HEK293 (cell line): Measurements from ENCODE around the gene ZBED1.
"Not testable (repeated sequence)": the region's sequence is repeated elsewhere in the genome, so short reads cannot be mapped to it uniquely, and the experiment has no call there.

Experiments used
- CTCF ChIA-PET: fragments of 350-600 bp; formaldehyde crosslinking; extraction: SDS; loops from one replicate; lab custom pipeline; 2021; ENCODE audit warnings: antibody characterized with exemption; lab: Yijun Ruan, JAX
- POLR2A ChIA-PET: fragments of 300-600 bp; formaldehyde crosslinking; extraction: SDS; loops from one replicate; lab custom pipeline; 2020; ENCODE audit warnings: antibody characterized with exemption, inconsistent platforms; lab: Yijun Ruan, JAX
- H3K27ac ChIP-seq: fragments of 200-500 bp; sonication (Bioruptor generic); 2 replicates; pipeline ENCODE4 v1.5.1; 2014; ENCODE audit warnings: low read depth, low read length, control low read depth, inconsistent platforms; ENCODE audit errors: extremely low read depth
- H3K36me3 ChIP-seq, 2 experiments: fragments of 200-500 bp in 1 of 2; sonication (Bioruptor generic) in 1 of 2; 1 replicate in 1 of 2; 2 replicates in 1 of 2; pipeline ENCODE4 v1.5.1; 2014 to 2017; ENCODE audit warnings: inconsistent platforms in 2 of 2, low read length in 2 of 2; ENCODE audit not compliant: control insufficient read depth in 2 of 2, insufficient read depth in 1 of 2
- H3K4me1 ChIP-seq: fragments of 200-500 bp; sonication (Bioruptor generic); 2 replicates; pipeline ENCODE4 v1.5.1; 2014; ENCODE audit warnings: mild to moderate bottlenecking, low read length, inconsistent platforms; ENCODE audit not compliant: control insufficient read depth, insufficient read depth
- H3K4me3 ChIP-seq: 2 replicates; pipeline ENCODE4 v1.5.1; 2011; ENCODE audit warnings: low read depth, mild to moderate bottlenecking, control low read depth, low read length, moderate library complexity
- H3K9me3 ChIP-seq: fragments of 200-500 bp; sonication (Bioruptor generic); 2 replicates; pipeline ENCODE4 v1.5.1; 2014; ENCODE audit warnings: low read depth, low read length, inconsistent platforms; ENCODE audit not compliant: control insufficient read depth, insufficient read depth
- ZNF133 ChIP-seq: fragments of 450-650 bp; formaldehyde crosslinking; IDR thresholded peaks from 2 replicates; pipeline ENCODE4 v1.5.1; 2016; ENCODE audit warnings: missing biosample characterization, missing genetic modification characterization
- ZNF280D ChIP-seq: fragments of 450-650 bp; formaldehyde crosslinking; IDR thresholded peaks from 2 replicates; pipeline ENCODE4 v1.5.1; 2016; ENCODE audit warnings: missing biosample characterization, missing genetic modification characterization
- ZNF292 ChIP-seq: fragments of 450-650 bp; formaldehyde crosslinking; IDR thresholded peaks from 2 replicates; pipeline ENCODE4 v1.5.1; 2016; ENCODE audit warnings: low read depth, missing biosample characterization, missing genetic modification characterization, borderline replicate concordance
- ZNF335 ChIP-seq: fragments of 450-650 bp; formaldehyde crosslinking; conservative IDR thresholded peaks from 2 replicates; pipeline ENCODE4 v1.5.1; 2016; ENCODE audit warnings: missing biosample characterization, missing genetic modification characterization
- ZNF37A ChIP-seq: fragments of 450-650 bp; IDR thresholded peaks from 2 replicates; pipeline ENCODE4 v1.5.1; 2018; ENCODE audit warnings: missing biosample characterization, missing genetic modification characterization
- ZNF558 ChIP-seq: fragments of 450-650 bp; formaldehyde crosslinking; IDR thresholded peaks from 2 replicates; pipeline ENCODE4 v1.5.1; 2016; ENCODE audit warnings: missing biosample characterization, missing genetic modification characterization
- ZNF664 ChIP-seq: fragments of 450-650 bp; formaldehyde crosslinking; IDR thresholded peaks from 2 replicates; pipeline ENCODE4 v1.5.1; 2016; ENCODE audit warnings: missing biosample characterization, missing genetic modification characterization
- ZNF670 ChIP-seq: fragments of 450-650 bp; formaldehyde crosslinking; IDR thresholded peaks from 2 replicates; pipeline ENCODE4 v1.5.1; 2016; ENCODE audit warnings: missing biosample characterization, missing genetic modification characterization, low read depth
- ZNF776 ChIP-seq: fragments of 450-650 bp; formaldehyde crosslinking; IDR thresholded peaks from 2 replicates; pipeline ENCODE4 v1.5.0; 2017; ENCODE audit warnings: missing biosample characterization, missing genetic modification characterization, borderline replicate concordance
- ZSCAN23 ChIP-seq: fragments of 450-650 bp; formaldehyde crosslinking; IDR thresholded peaks from 2 replicates; pipeline ENCODE4 v1.5.1; 2016; ENCODE audit warnings: missing biosample characterization, missing genetic modification characterization
- TF ChIP-seq, protein P1 (sequence below): fragments of 450-650 bp; IDR thresholded peaks from 2 replicates; pipeline ENCODE4 v1.5.1; 2018; ENCODE audit warnings: missing biosample characterization, missing genetic modification characterization
- TF ChIP-seq, protein P2 (sequence below): fragments of 450-650 bp; formaldehyde crosslinking; IDR thresholded peaks from 2 replicates; pipeline ENCODE4 v1.5.1; 2016; ENCODE audit warnings: missing biosample characterization, missing genetic modification characterization
- TF ChIP-seq, protein P3 (sequence below): fragments of 450-650 bp; formaldehyde crosslinking; IDR thresholded peaks from 2 replicates; pipeline ENCODE4 v1.5.1; 2017; ENCODE audit warnings: missing biosample characterization, missing genetic modification characterization

Gene ZBED1

DNA sequence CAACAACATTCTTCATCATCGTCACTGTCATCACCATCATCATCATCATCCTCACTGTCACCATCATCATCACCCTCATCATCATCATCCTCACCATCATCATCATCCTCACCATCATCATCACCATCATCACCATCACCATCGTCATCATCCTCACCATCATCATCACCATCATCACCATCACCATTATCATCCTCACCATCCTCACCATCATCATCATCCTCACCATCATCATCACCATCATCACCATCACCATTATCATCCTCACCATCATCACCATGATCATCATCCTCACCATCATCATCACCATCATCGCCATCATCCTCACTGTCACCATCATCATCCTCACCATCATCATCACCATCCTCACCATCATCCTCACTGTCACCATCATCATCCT, 18.9 kb upstream of the ZBED1 start:
- CTCF ChIA-PET, H3K36me3 ChIP-seq: not testable (repeated sequence)
- TF ChIP-seq, protein P1, sequence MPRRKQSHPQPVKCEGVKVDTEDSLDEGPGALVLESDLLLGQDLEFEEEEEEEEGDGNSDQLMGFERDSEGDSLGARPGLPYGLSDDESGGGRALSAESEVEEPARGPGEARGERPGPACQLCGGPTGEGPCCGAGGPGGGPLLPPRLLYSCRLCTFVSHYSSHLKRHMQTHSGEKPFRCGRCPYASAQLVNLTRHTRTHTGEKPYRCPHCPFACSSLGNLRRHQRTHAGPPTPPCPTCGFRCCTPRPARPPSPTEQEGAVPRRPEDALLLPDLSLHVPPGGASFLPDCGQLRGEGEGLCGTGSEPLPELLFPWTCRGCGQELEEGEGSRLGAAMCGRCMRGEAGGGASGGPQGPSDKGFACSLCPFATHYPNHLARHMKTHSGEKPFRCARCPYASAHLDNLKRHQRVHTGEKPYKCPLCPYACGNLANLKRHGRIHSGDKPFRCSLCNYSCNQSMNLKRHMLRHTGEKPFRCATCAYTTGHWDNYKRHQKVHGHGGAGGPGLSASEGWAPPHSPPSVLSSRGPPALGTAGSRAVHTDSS (tag by site-specific recombination), result peak; percentile 99
- TF ChIP-seq, all 188 proteins: peak for 1; not testable (repeated sequence) for 187
- H3K27ac ChIP-seq, H3K4me1 ChIP-seq, POLR2A ChIA-PET, H3K9me3 ChIP-seq, H3K4me3 ChIP-seq: not testable (repeated sequence)

DNA sequence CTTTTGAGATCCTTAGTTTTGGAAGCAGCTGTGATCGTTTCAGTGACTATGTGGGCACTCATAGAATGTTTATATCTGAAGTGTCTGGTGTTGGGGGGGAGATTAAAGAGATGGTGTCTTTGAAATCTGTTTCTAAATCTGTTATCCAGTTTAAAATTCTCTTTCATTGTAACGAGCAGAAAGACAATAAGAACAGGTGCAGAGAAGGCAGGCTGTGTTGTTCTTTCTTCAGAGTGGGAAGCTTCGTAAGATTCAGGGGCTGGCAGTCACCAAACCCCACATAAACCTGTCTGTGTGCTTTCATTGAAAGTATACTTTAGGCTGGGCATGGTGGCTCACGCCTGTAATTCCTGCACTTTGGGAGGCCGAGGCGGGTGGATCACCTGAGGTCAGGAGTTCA, 16.3 kb upstream of the ZBED1 start:
- CTCF ChIA-PET, result no interaction called here
- no peaks in the 10 kb centered on the region for H3K4me1 ChIP-seq

GRCh38 chrX:2516623-2517022, 15.8 kb upstream of the ZBED1 start:
- H3K36me3 ChIP-seq, result no peaks in the 10 kb centered on the region
- no peak for TF ChIP-seq ZNF292 (tag by site-specific recombination)
- TF ChIP-seq ZNF664 (tag by site-specific recombination), result no peak
- TF ChIP-seq ZSCAN23, result no peak
- no peak for TF ChIP-seq ZNF558 (tag by site-specific recombination)
- TF ChIP-seq, protein P2, sequence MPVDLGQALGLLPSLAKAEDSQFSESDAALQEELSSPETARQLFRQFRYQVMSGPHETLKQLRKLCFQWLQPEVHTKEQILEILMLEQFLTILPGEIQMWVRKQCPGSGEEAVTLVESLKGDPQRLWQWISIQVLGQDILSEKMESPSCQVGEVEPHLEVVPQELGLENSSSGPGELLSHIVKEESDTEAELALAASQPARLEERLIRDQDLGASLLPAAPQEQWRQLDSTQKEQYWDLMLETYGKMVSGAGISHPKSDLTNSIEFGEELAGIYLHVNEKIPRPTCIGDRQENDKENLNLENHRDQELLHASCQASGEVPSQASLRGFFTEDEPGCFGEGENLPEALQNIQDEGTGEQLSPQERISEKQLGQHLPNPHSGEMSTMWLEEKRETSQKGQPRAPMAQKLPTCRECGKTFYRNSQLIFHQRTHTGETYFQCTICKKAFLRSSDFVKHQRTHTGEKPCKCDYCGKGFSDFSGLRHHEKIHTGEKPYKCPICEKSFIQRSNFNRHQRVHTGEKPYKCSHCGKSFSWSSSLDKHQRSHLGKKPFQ (tag by site-specific recombination), result no peak
- no peak for TF ChIP-seq ZNF133 (tag by site-specific recombination)
- TF ChIP-seq, all 188 proteins: peak for 0
- H3K9me3 ChIP-seq, result no peaks in the 10 kb centered on the region
- H3K27ac ChIP-seq, result no peak overlapping the region
- CTCF ChIA-PET, result no interaction called here
- POLR2A ChIA-PET, result no interaction called here
- H3K4me1 ChIP-seq, result no peaks in the 10 kb centered on the region
- H3K4me3 ChIP-seq, result no peak overlapping the region

More for the DNA sequence above, 16.3 kb upstream of the ZBED1 start:
- TF ChIP-seq ZNF280D (tag by site-specific recombination), result no peak
- TF ChIP-seq, protein P3, sequence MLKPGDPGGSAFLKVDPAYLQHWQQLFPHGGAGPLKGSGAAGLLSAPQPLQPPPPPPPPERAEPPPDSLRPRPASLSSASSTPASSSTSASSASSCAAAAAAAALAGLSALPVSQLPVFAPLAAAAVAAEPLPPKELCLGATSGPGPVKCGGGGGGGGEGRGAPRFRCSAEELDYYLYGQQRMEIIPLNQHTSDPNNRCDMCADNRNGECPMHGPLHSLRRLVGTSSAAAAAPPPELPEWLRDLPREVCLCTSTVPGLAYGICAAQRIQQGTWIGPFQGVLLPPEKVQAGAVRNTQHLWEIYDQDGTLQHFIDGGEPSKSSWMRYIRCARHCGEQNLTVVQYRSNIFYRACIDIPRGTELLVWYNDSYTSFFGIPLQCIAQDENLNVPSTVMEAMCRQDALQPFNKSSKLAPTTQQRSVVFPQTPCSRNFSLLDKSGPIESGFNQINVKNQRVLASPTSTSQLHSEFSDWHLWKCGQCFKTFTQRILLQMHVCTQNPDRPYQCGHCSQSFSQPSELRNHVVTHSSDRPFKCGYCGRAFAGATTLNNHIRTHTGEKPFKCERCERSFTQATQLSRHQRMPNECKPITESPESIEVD (tag by site-specific recombination), result no peak
- H3K27ac ChIP-seq, result no peak overlapping the region
- H3K36me3 ChIP-seq, result no peaks in the 10 kb centered on the region
- POLR2A ChIA-PET, result no interaction called here
- no peak overlapping the region for H3K4me3 ChIP-seq
- no peaks in the 10 kb centered on the region for H3K9me3 ChIP-seq

- ChIA-PET POLR2A (no interaction called here), CTCF (no interaction called here)
- no peaks in the 10 kb centered on the region for H3K4me1 ChIP-seq
- no peaks in the 10 kb centered on the region for H3K9me3 ChIP-seq
- no peak overlapping the region for H3K4me3 ChIP-seq
- TF ChIP-seq ZNF670, result no peak
- no peak for TF ChIP-seq ZNF776 (tag by site-specific recombination)
- TF ChIP-seq ZNF335 (tag by site-specific recombination), result no peak
- TF ChIP-seq, protein P1 (tag by site-specific recombination), result no peak
- no peak for TF ChIP-seq ZNF37A (tag by site-specific recombination)
- no peak overlapping the region for H3K27ac ChIP-seq
- no peaks in the 10 kb centered on the region for H3K36me3 ChIP-seq
Measured at GRCh38 chrX:2514131-2514530, 13.4 kb upstream of the ZBED1 start.
